ENCODE results near the gene MFSD12. TPM values are rescaled to one million over a fixed set of nuclear protein-coding genes. Genes with fewer than 3 reads are reported as not detected.

MFSD12 gene
- total and polyA plus RNA-seq, 2 of the 8 experiments (the other 6 are each of a cell fraction or from before 2014, with no cell fraction given) = 59.6 to 71.3 TPM

DNA sequence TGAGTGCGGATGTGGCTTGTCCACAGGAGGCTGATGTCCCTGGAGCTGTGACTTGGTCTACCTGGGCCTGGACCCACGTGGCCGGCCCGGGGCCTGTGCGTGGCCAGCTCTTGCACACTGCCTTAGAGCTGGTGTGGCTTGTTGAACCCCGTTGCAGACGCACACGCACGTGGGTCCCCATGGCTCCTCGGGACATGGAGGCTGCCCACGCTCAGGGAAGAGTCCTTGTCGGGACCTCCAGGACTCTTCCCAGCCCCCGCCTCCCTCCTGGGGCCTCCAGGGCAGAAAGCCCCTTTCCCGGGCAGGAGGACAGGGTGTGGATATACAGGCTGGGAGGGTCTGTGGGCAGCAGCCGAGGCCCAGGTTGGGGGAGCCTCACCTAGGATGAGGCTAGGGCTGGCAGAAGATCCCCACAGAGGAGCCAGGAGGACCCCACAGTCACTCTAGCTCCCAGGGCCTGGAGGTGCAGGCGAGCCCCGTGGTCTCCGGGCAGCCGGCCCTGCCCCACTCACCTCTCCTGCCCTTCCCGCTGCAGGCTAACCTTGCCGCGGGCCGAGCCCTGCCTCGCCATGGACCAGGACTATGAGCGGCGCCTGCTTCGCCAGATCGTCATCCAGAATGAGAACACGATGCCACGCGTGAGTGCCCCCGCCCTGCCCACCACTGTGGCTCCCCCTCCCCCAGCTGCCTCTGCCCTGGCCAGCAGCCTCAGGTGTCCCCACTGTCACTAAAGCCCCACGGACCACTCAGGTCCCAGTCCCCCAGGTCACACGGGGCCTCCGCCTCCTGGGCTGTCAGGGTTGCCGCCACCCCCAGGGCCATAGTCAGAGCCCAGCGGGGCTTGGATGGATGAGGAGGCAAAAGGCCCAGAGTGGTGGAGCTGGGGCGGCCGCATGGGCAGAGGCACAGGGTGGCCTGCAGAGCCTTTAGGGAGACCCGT, 34.7 kb downstream of the MFSD12 start:
- POLR2A ChIA-PET (ENCODE audit: partially characterized antibody) = interaction anchor here (1.0 kb wide), 1 partner anchor 9 kb away, joined by 4 read pairs; no protein-coding TSS in a partner anchor
- peaks cover 0 to 13% of the 10 kb centered on the region in 2 experiments for H4K20me1 ChIP-seq (replicated peaks in 1 of 2; ENCODE audit: control insufficient read depth in 1 of 2, insufficient read depth in 2 of 2, low read length in 2 of 2)

More for the DNA sequence above, 34.7 kb downstream of the MFSD12 start:
- H4K5ac ChIP-seq (ENCODE audit: insufficient read length, low read depth, low read length) = no peak overlapping the region
- TF ChIP-seq CBX8 (IDR thresholded peaks at IDR 0.05; ENCODE audit: borderline replicate concordance, low read depth, low read length) = no peak
- TF ChIP-seq SP4 (IDR thresholded peaks at IDR 0.05; ENCODE audit: low read length) = no peak
- TF ChIP-seq PHF8 (conservative IDR thresholded peaks at IDR 0.05; ENCODE audit: low read depth, low read length) = no peak
- TF ChIP-seq CHD2 (IDR thresholded peaks at IDR 0.05; ENCODE audit: low read length) = no peak
- no peak for TF ChIP-seq GTF2F1 (IDR thresholded peaks at IDR 0.05; ENCODE audit: borderline replicate concordance, low read depth, low read length)
- TF ChIP-seq SIX5 (IDR thresholded peaks at IDR 0.05; ENCODE audit: low read depth, low read length) = no peak
- TF ChIP-seq HDAC6 (IDR thresholded peaks at IDR 0.05; ENCODE audit: low read depth, low read length) = no peak
- TF ChIP-seq RNF2 (IDR thresholded peaks at IDR 0.05; ENCODE audit: borderline replicate concordance, low read depth, low read length, missing control alignments, poor library complexity, severe bottlenecking) = no peak
- peaks cover 0 to 25% (median 17%) of the 10 kb centered on the region in 4 experiments; a peak in 6 of 7 replicates for H3K4me1 ChIP-seq (replicated peaks in 1 of 4; ENCODE audit: control insufficient read depth in 3 of 4, insufficient read depth in 4 of 4, low read length in 3 of 4)
- no peak overlapping the region; the same call in 1 of the 2 replicates for H4K8ac ChIP-seq (ENCODE audit: extremely low read depth, insufficient read depth, low read length)
- H2BK120ac ChIP-seq (replicated peaks; ENCODE audit: low read depth, low read length) = no peak overlapping the region
- no peak overlapping the region for H2BK12ac ChIP-seq (ENCODE audit: low read depth, low read length)
- H3K9ac ChIP-seq (replicated peaks in 1 of 4; ENCODE audit: extremely low read depth in 1 of 4, low read depth in 3 of 4, low read length in 3 of 4) = no peak overlapping the region
- no peaks in the 10 kb centered on the region; the same call in 1 of the 2 replicates for H3K79me1 ChIP-seq (ENCODE audit: low read depth, low read length)
- no peak overlapping the region for H4K91ac ChIP-seq (replicated peaks; ENCODE audit: insufficient read length, low read length)
- H3K14ac ChIP-seq (ENCODE audit: insufficient read length) = no peak overlapping the region
- CTCF ChIA-PET (ENCODE audit: partially characterized antibody) = interaction anchor here (0.5 to 4.7 kb wide), 7 partner anchors 9 to 174 kb away, joined by 3 to 15 read pairs (median 5); partner anchors contain the start of gene TEKTIP1
- no peak overlapping the region; the same call in 1 of the 2 replicates for H2BK5ac ChIP-seq (ENCODE audit: low read depth, low read length)
- peaks cover 0 to 31% of the 10 kb centered on the region in 2 experiments; a peak in 3 of 4 replicates for H3K79me2 ChIP-seq (ENCODE audit: control insufficient read depth in 1 of 2, insufficient read depth in 2 of 2, low read length in 2 of 2)
- H3K27ac ChIP-seq (ENCODE audit: low read depth, low read length) = no peak overlapping the region
- 94% methylated on average over 35 of the region's 40 CpGs; no CpG with 5 or more reads in 1 of the 2 experiments for WGBS, 2 experiments (ENCODE audit: extremely low coverage in 1 of 2, insufficient coverage in 1 of 2, insufficient read length in 1 of 2, insufficient replicate concordance in 2 of 2, low coverage in 1 of 2, low lambda C conversion rate in 2 of 2, missing lambda C conversion rate in 1 of 2)
- H2BK20ac ChIP-seq (ENCODE audit: low read length) = no peak overlapping the region
- no peak overlapping the region for H3K23ac ChIP-seq (ENCODE audit: insufficient read length)
- no peaks in the 10 kb centered on the region for H3K27me3 ChIP-seq (replicated peaks in 1 of 4; ENCODE audit: control insufficient read depth in 3 of 4, extremely low read depth in 1 of 4, insufficient read depth in 3 of 4, low read length in 3 of 4)
- H2AFZ ChIP-seq (ENCODE audit: low read length) = no peak overlapping the region
- H3K4me3 ChIP-seq (ENCODE audit: extremely low read depth in 1 of 4, insufficient read depth in 2 of 4, low read depth in 3 of 4, low read length in 4 of 4) = no peak overlapping the region
- H3K36me3 ChIP-seq (ENCODE audit: control insufficient read depth in 2 of 4, insufficient read depth in 4 of 4, low read length in 3 of 4) = peaks cover 0 to 10% (median 2%) of the 10 kb centered on the region in 4 experiments; a peak in 4 of 8 replicates
- H2BK15ac ChIP-seq (ENCODE audit: low read length) = no peak overlapping the region
- no peak overlapping the region for H2AK5ac ChIP-seq (ENCODE audit: low read depth, low read length)
- H3K18ac ChIP-seq (ENCODE audit: extremely low read depth, low read length) = no peak overlapping the region
- DNase-seq (ENCODE audit: low read depth in 1 of 2, low spot score in 2 of 2) (no peak), FAIRE-seq (no peak)
- no peaks in the 10 kb centered on the region for H3K9me3 ChIP-seq (ENCODE audit: insufficient read depth in 2 of 2, low read depth in 1 of 2, low read length in 1 of 2)
- no peak overlapping the region for H3K56ac ChIP-seq (replicated peaks; ENCODE audit: insufficient read length, low read depth, low read length)
- no peaks in the 10 kb centered on the region for H3K23me2 ChIP-seq (ENCODE audit: low read depth, low read length)
- no peak overlapping the region for H3K4me2 ChIP-seq (ENCODE audit: insufficient read depth in 1 of 2, low read depth in 2 of 2, low read length in 2 of 2)
- H3K4ac ChIP-seq (replicated peaks; ENCODE audit: insufficient read length, low read depth, low read length) = no peak overlapping the region

Measured in H1 (cell line).